UCSD-AML1 (cell line): ENCODE data around the gene RGS6.

ENCODE experiments used
- DNase-seq: peaks from one replicate; lab custom pipeline; 2025; ENCODE audit not compliant: unreplicated experiment; lab: John Stamatoyannopoulos, UW

RGS6 gene

GRCh38 chr14:72521968-72522741 is 589.9 kb downstream of the RGS6 start:
- DNase-seq, result no peak

- no peak for DNase-seq
Measured at GRCh38 chr14:72522847-72523246, 590.6 kb downstream of the RGS6 start.

GRCh38 chr14:72523424-72524294 is 591.4 kb downstream of the RGS6 start:
- no peak for DNase-seq

GRCh38 chr14:72524295-72524629 is 592.0 kb downstream of the RGS6 start:
- DNase-seq, result no peak

GRCh38 chr14:72525087-72525915 is 593.1 kb downstream of the RGS6 start:
- DNase-seq, result no peak

- no peak for DNase-seq
Measured at GRCh38 chr14:72527591-72527990, 595.4 kb downstream of the RGS6 start.

- no peak for DNase-seq
Measured at GRCh38 chr14:72528059-72528862, 596.0 kb downstream of the RGS6 start.

GRCh38 chr14:72528863-72529175 is 596.6 kb downstream of the RGS6 start:
- DNase-seq, result no peak

GRCh38 chr14:72532686-72533454 is 600.6 kb downstream of the RGS6 start:
- DNase-seq, result no peak

- no peak for DNase-seq
Measured at GRCh38 chr14:72535485-72535884, 603.3 kb downstream of the RGS6 start.

- no peak for DNase-seq
Measured at GRCh38 chr14:72538387-72538786, 606.2 kb downstream of the RGS6 start.

GRCh38 chr14:72539661-72540315 is 607.6 kb downstream of the RGS6 start:
- DNase-seq, result no peak

GRCh38 chr14:72540836-72541235 is 608.6 kb downstream of the RGS6 start:
- DNase-seq, result no peak

- no peak for DNase-seq
Measured at GRCh38 chr14:72541546-72541945, 609.3 kb downstream of the RGS6 start.

- DNase-seq, result no peak
Measured at GRCh38 chr14:72543341-72543740, 611.1 kb downstream of the RGS6 start.

- DNase-seq, result no peak
Measured at GRCh38 chr14:72544615-72545387, 612.6 kb downstream of the RGS6 start.

GRCh38 chr14:72545411-72546311 is 613.4 kb downstream of the RGS6 start:
- no peak for DNase-seq
